Activated naive CD4-positive, alpha-beta T cell (primary cell): ENCODE results near the gene GABBR2.

ENCODE experiments used
- DNase-seq, 4 experiments: peaks; one replicate each; lab custom pipeline; 2025; lab: John Stamatoyannopoulos, UW

Gene GABBR2

DNA sequence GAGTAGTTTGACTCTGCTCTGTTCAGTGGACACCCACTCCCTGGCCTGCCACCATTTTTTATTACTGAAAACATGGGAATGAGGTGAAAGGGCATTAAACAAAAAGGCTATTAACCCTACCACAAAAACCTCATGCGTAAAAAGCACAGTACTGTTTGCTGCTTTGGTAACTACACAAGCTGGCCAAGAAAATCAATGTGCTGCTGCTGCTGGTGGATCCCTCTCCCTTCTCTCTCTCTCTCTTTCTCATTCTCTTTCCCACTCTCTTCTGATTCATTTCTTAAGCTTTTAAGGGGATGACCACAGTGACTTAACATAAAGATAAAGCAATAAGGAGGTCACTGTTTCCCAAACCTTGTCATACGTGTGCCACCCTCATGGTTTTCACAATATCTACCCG, 270.1 kb downstream of the GABBR2 start:
- DNase-seq = no peak

GRCh38 chr9:98437458-98438034, 271.2 kb downstream of the GABBR2 start:
- DNase-seq = no peak

DNA sequence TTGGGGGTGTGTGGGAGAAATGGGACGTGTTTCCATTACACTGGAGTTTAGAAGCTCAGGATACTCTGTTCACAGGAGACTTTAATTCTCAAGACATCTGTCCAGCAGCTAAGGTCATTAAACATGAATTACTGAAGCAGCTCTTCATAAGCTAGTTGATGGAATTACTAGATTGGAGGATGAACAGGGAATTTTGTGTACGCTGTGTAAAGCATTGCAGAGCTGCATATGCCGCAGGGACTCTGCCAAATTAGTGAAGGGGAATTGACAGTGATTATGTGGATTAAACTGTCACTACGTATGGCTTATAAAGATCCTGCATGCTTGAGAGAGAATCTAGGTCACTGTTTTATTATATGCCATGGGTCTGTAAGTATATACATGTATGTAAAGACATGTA, 275.8 kb downstream of the GABBR2 start:
- DNase-seq = no peak

DNA sequence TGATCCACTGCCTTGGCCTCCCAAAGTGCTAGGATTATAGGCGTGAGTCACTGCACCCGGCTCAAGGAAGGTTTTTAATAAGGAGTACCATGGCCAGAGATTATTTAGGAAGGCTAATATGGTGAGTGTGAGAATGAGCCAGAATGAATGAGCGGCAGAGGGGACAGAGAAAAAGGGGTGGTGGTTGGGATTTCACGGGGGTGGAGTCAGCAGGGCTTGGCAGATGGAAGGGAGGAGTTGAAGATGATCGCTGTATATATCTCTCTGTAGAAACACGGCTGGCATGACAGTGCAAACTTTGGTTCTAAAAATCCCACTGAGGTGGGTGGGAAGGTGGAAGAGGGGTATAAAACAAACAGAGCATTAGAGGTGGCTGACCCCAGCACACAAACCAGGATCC, 276.6 kb downstream of the GABBR2 start:
- DNase-seq = no peak

- DNase-seq = no peak
Measured at GRCh38 chr9:98430535-98431292, 278.0 kb downstream of the GABBR2 start.

DNA sequence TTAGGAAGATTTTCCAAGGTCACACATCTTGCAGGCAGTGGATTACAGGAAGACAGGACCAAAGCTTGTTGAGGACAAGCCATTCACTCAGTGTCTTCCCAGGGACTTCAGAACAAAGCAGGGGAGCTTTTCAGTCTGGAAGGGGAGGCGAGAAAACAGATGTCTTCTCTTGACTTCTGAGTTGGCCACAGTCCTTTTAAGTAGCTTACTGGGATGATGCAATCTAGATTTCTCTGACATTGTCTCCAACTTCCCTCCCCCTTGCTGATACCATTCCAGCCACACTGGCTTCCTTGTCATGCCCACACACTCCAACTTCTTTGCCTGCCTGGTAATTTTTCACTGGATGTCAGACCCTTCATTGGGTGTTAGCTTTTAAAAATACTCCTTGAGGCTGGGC, 279.1 kb downstream of the GABBR2 start:
- no peak for DNase-seq

GRCh38 chr9:98428454-98428853, 280.3 kb downstream of the GABBR2 start:
- DNase-seq = no peak

DNA sequence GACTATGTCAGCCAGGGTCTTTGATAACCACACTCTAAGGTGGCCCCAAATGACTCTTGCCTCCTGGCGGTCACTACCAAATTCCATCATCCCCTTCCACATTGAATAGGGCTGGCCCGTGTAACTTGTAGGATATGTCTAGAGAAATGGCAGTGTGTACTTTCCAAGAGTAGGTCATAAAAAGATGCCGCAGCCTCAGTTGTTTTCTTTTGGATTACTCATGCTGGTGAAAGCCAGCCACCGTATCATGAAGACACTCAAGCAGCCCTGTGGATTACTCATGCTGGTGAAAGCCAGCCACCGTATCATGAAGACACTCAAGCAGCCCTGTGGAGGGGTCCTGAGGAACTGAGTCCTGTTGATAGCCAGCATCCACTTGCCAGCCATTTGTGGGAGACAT, 281.2 kb downstream of the GABBR2 start:
- DNase-seq = no peak

- DNase-seq = no peak
Measured at GRCh38 chr9:98425079-98425478, 283.7 kb downstream of the GABBR2 start.

- no peak for DNase-seq
Measured at GRCh38 chr9:98419260-98419603, 289.5 kb downstream of the GABBR2 start.

- no peak for DNase-seq
Measured at GRCh38 chr9:98418578-98419259, 290.0 kb downstream of the GABBR2 start.

- no peak for DNase-seq
Measured at GRCh38 chr9:98416294-98417248, 292.2 kb downstream of the GABBR2 start.

GRCh38 chr9:98415782-98416181, 293.0 kb downstream of the GABBR2 start:
- DNase-seq = no peak

DNA sequence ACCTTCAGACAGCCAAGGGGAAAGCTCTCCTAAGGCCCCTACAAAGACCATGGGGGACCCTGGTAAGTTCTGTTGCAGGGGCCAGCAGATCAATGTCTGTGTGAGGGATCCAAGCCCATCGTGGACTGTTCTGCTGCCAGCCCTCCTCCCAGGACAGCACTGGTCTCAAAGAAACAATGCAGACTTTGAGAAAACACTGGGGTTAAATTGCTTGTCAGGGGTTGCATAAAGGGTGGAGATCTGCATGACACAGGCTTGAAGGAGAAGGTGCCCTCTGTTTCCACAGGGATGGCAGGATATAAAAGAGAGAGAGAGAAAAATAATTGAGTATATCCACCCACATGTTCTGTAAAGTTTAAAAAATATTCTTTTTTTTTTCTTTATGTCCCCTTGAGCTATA, 295.7 kb downstream of the GABBR2 start:
- DNase-seq = no peak

GRCh38 chr9:98412101-98412842, 296.5 kb downstream of the GABBR2 start:
- DNase-seq = no peak

DNA sequence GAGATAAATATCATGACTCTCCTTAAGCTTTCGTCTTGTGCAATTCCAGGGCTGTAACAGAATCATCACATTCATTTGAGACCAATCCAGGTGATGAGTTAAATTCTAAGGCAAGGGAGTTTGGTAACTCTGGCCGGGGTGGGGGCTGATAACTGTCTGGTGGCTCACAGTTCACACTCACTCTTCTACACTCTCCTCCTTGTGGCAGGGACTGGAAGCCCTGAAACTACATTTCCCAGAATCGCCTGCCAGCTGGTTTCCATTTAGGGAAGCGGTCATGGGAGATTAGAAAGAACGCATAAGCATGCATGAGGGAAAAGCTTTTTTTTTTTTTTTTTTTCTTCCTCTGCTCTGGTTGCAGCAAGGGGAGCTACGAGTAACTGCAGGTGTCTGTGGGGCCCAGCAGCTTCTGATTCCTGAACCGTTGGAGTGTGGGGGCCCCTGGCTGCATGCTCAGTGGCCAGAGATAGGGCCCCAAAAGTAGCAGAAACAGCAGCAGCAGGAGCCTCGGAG, 298.5 kb downstream of the GABBR2 start:
- DNase-seq = no peak

DNA sequence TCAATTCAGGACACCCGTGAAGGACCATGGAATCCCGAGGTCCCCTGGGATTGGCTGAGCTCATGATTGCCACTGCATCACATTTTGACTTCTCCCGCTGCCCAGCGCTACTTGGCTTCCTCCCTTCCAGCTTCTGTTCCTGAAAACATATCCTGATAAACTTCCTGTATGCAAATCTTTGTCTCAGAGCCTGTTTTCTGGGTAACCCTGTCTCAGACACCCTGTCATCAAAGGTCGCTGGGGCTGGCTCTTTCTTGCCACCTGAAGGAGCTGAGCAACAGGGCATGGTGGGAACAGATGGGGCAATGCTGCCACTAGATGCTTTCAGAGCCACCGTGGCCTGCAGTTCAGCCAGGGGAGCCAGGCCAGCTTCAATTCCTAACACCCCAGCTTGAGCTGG, 299.0 kb downstream of the GABBR2 start:
- no peak for DNase-seq

DNA sequence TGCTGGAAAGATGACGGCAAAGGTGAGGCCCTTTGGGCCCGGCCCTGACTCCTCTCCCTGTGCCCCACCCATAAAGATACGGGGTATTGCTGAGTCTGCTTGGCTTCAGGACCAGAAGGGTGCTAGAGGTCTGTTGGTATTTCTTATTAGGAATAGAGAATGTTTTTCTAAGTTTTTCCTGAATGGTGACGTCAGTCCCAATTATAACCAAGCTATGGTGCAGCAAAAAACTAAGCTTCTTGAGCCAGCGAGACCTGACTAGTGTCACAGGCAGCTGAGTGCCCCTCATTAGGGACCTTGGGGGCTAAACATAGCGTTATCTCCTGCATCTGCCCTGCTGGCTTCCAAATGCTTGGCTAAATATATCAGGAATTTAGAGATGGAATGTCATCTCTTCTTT, 302.3 kb downstream of the GABBR2 start:
- DNase-seq = no peak

GRCh38 chr9:98404237-98404636, 304.5 kb downstream of the GABBR2 start:
- no peak for DNase-seq

DNA sequence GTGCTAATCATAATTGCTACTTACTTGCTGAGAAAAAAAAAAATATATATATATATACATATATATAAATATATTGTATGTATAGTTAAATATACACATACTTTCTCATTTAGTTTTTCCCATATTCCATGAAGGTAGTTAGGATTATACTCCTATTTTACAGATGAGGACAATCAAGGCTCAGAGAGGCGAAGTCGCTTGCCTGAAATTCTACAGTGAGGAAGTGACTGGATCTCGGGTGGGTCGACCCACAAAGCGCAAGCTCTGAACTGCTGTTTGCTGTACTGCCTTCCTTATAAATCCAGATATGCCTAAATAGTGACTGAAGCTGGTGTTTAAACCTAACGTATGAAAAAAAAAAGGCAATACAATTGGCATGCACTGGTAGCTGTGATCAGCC, 305.0 kb downstream of the GABBR2 start:
- no peak for DNase-seq
